Choroid plexus epithelial cell (primary cell): ENCODE measurements around the gene FICD.

Source experiments
- DNase-seq: peaks from one replicate; pipeline ENCODE4 v3.0.0-alpha.2; 2010; ENCODE audit warnings: low read depth
- H3K4me3 ChIP-seq: 2 replicates; pipeline ENCODE4 v1.5.1; 2011; ENCODE audit warnings: low read depth, mild to moderate bottlenecking, control low read depth, low read length, moderate library complexity
- TF ChIP-seq, protein P1 (sequence below): conservative IDR thresholded peaks from 2 replicates; pipeline ENCODE4 v1.5.1; 2011; ENCODE audit warnings: low read depth, mild to moderate bottlenecking, control low read depth, inconsistent platforms, low read length, moderate library complexity

FICD gene

DNA sequence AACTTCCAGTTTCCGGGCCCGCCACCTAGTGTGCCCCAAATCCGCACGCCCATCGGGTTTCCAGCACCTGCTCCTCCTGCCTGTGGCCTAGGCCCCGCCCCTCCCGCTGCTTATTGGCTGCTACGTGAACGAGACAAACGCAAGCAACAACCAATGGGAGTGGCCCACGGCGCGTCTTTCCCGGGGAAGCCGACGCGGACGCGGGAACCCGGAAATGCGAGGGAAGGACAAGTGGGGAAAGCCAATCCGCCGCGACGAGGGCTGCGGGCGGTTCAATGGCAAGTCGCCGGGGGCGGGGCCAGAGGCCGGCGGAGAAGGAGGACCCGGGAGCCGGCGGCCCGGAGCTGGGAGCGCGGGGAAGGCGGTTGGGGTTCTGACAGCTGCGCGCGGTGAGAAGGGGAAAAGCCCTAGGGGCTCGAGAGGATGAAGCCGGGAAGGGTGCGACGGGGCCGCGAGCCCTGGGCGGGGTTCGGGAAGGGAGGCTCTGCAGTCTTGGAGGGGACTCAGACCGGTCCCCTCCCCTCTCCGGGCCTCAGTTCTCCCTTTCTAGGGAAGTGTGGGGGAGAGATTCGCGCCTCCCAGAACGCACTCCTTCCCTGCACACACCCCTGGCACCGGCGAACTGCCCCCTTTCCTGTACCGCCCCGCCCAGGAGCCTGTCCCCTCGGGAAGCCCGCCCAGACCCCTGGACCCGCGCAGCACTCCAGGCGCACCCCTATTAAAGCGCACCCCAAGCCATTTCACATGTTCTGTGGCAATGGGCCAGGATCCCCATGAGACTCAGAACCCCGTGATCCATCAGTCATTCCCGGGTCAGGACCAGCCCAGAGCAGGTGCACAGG lies at the start of gene FICD:
Gene FICD, plus strand, starts transcription at position 305 of the 842 bp plus-strand sequence. CDS start 1,696 bp downstream, outside the sequence.
- TF ChIP-seq, protein P1, sequence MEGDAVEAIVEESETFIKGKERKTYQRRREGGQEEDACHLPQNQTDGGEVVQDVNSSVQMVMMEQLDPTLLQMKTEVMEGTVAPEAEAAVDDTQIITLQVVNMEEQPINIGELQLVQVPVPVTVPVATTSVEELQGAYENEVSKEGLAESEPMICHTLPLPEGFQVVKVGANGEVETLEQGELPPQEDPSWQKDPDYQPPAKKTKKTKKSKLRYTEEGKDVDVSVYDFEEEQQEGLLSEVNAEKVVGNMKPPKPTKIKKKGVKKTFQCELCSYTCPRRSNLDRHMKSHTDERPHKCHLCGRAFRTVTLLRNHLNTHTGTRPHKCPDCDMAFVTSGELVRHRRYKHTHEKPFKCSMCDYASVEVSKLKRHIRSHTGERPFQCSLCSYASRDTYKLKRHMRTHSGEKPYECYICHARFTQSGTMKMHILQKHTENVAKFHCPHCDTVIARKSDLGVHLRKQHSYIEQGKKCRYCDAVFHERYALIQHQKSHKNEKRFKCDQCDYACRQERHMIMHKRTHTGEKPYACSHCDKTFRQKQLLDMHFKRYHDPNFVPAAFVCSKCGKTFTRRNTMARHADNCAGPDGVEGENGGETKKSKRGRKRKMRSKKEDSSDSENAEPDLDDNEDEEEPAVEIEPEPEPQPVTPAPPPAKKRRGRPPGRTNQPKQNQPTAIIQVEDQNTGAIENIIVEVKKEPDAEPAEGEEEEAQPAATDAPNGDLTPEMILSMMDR: no peak
- peak within 1 kb of the TSS; percentile 92 for H3K4me3 ChIP-seq
- peak; percentile 98 for DNase-seq

DNA sequence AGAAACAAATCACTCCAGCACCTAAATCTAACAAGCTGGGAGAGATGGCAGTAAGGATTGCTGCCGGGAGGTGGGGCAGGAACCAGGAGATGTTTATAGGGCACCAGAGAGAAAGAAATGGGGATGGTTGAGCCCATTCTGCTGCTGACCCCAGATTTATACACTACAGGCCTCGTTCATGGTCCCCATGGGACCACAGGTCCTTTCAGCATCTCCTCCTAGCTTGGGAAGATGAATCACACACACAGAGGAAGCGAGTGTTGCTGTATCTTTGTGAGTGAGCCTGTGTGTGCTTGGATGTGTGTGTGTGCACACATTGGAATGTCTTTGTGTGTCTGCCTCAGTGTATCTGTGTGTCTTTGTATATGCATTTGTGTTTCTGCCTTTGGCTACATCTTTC lies 49.7 kb upstream of the FICD start:
- DNase-seq: no peak
- TF ChIP-seq, protein P1: no peak
- H3K4me3 ChIP-seq: no peak overlapping the region

DNA sequence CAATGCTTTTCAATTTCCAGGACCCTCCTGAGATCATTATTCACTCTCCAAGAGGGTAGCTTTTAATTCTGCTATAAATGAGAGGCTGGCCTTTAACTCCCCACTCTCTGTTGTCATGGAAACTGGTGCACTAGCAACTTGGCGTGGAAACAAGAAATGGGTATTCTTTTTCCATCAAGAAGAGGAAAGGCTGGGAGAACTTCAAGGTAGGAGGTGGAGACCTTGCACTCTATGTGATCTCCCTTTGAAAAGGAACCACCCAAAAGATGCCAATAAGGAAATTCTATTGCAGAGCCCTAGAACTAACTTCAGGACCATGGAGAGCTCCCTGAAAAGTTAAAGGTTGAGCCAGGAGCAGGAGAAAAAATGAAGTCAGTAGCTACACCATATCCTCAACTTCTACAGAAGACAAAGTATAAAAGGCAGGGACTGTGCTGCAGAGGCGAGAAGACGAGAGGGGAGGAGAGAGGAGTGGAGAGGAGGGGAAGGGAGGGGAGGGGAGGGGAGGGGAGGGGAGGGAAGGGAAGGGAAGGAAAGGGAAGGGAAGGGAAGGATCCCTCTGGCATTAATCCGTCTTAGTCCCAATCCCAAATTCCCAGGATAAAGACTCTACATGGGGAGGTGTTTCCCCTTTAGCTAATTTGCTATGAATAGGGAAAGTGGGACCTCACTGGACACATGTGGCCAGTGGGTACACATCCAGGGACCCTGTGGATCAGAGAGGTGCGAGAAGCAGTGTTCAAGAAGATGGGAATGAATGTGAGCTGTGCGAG lies 46.7 kb upstream of the FICD start:
- DNase-seq: peak; percentile 56
- TF ChIP-seq, protein P1: no peak
- no peak overlapping the region for H3K4me3 ChIP-seq

DNA sequence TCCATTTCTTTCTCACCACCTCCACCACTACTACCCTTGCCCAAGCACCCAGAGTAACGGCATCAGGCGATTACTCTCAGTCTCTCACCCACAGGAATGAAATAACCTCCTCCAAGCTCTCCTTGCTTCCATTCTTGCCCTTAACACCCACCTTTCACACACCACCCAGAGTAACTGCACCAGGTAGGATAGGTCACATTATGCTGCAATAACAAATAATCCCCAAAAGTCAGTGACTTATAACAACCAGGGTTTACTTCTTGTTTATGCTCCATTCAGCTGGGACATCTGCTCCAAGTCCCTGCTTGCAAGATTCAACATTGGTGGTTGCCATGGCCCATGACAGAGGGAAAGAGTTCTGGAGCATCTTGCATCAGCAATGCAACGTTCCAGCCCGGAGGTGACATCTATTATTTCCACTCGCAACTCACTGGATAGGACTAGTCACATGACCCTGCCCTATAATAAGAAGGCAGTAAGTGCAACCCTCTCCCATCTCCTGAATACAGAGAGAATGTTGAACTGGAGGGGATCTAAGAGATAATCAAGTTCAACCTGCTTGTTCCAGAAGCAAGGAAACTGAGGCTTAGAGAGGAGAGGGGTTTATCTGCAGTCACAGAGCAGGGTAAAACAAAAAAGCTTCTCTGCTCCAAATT lies 41.5 kb upstream of the FICD start:
- DNase-seq: no peak
- no peak overlapping the region for H3K4me3 ChIP-seq
- TF ChIP-seq, protein P1: no peak

DNA sequence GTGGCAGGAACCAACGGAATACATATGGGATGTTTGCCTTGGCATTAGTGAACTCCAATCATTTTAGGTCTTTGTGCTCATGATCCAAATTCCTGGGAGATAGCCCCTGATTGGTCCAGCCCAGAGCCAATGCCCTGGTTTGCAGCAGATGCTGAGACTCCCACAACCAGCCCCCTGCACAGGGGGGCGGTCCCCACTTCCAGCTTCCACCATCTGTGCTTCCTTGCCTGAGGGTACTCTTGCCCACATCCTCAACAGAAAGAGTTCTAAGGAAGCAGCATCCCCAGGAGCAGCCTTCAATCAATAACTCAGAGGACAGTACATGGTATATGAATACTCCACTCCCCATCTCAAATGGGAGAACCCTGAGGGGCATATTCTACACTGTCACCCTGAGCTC lies 39.7 kb upstream of the FICD start:
- no peak overlapping the region for H3K4me3 ChIP-seq
- no peak for DNase-seq

DNA sequence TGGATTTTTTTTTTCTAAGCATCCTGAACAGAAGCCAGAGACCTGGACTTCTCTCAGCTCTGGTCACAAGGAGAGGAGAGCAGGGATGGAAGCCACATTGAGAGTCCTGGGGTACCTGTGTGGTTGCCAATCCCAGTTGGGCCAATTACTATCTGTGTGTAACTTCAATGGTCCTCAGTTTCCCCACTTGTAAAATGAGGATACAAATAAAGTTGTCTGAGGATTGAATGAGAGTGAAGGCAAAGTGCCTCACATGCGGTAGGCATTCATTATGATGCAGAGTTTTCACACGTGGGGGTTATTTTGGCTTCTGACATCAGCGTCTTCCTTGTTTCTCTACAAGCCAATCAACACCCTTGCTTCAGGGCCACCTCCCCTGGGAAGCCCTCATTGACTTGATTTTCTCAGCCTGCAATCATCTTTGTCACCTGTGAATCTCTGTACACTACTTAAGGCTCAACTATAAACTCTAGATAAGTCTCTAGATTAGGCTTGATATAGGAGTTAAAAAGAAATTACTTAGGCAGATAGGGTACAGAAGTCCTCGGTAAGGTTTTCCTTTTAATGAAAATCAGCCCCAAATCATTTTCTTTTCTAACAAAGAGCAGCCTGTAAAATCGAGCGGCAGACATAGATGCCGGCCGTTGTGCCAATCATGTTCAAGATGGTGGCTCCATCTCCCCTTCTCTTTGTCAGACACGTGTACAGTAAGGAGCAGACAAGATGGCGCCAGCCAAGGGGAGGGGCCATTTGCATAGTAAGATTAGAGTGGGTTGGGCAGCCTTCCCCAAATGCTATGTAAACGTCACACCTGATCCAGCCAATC lies 37.8 kb upstream of the FICD start:
- no peak overlapping the region for H3K4me3 ChIP-seq
- TF ChIP-seq, protein P1: no peak
- DNase-seq: no peak

More for the DNA sequence above, 39.7 kb upstream of the FICD start:
- TF ChIP-seq, protein P1: no peak
